Smooth muscle cell (in vitro differentiated cells): ENCODE data around the gene CHCHD1. TPM values are rescaled to one million over a fixed set of nuclear protein-coding genes. Genes with fewer than 3 reads are reported as not detected.
"Not testable (repeated sequence)": the region's sequence is repeated elsewhere in the genome, so short reads cannot be mapped to it uniquely, and the experiment has no call there.

Source experiments
- DNase-seq: peaks from one replicate; lab custom pipeline; 2025; ENCODE audit not compliant: unreplicated experiment; lab: John Stamatoyannopoulos, UW
- H2AFZ ChIP-seq: fragments of 200-600 bp; sonication (generic); 2 replicates; pipeline ENCODE4 v1.6.0; 2016; ENCODE audit warnings: antibody characterized with exemption, low read depth, mild to moderate bottlenecking
- H3F3A ChIP-seq: fragments of 200-600 bp; sonication (generic); 2 replicates; pipeline ENCODE4 v1.6.0; 2017; ENCODE audit warnings: antibody characterized with exemption, low read depth
- H3K27ac ChIP-seq: fragments of 200-600 bp; sonication (generic); 2 replicates; pipeline ENCODE4 v1.5.1; 2016; ENCODE audit warnings: low read depth, mild to moderate bottlenecking
- H3K27me3 ChIP-seq: fragments of 200-600 bp; sonication (generic); 2 replicates; pipeline ENCODE4 v1.6.1; 2016; ENCODE audit warnings: low read depth, mild to moderate bottlenecking
- H3K36me3 ChIP-seq: fragments of 200-600 bp; sonication (generic); 2 replicates; pipeline ENCODE4 v1.5.1; 2016; ENCODE audit warnings: low read depth
- H3K4me1 ChIP-seq: fragments of 200-600 bp; sonication (generic); 2 replicates; pipeline ENCODE4 v1.5.1; 2016; ENCODE audit warnings: low read depth
- H3K4me2 ChIP-seq: fragments of 200-600 bp; sonication (generic); 2 replicates; pipeline ENCODE4 v1.6.0; 2016; ENCODE audit warnings: mild to moderate bottlenecking
- H3K4me3 ChIP-seq: fragments of 200-600 bp; sonication (generic); 2 replicates; pipeline ENCODE4 v1.5.1; 2016; ENCODE audit warnings: mild to moderate bottlenecking
- H3K79me2 ChIP-seq: fragments of 200-600 bp; sonication (generic); 2 replicates; pipeline ENCODE4 v1.6.0; 2016; ENCODE audit warnings: low read depth, mild to moderate bottlenecking
- H3K9ac ChIP-seq: fragments of 200-600 bp; sonication (generic); 2 replicates; pipeline ENCODE4 v1.6.0; 2016; ENCODE audit warnings: low read depth
- H3K9me3 ChIP-seq: fragments of 200-600 bp; sonication (generic); replicated peaks from 2 replicates; pipeline ENCODE4 v1.5.1; 2016; ENCODE audit warnings: low read depth
- H4K20me1 ChIP-seq: fragments of 200-600 bp; sonication (generic); 2 replicates; pipeline ENCODE4 v1.6.0; 2016; ENCODE audit warnings: low read depth
- CTCF ChIP-seq: fragments of 200-600 bp; sonication (generic); IDR thresholded peaks from 2 replicates; pipeline ENCODE4 v1.5.1; 2017; ENCODE audit warnings: borderline replicate concordance, mild to moderate bottlenecking, antibody characterized with exemption; ENCODE audit not compliant: insufficient read depth, poor library complexity, severe bottlenecking
- WGBS: methylation state at CpG from one replicate; pipeline ENCODE4 v1.1.7; 2016; ENCODE audit warnings: low lambda C conversion rate; 5-methylcytosine and 5-hydroxymethylcytosine counted together
- polyA plus RNA-seq: library from polyadenylated mRNA; unstranded; fragments of >200 nt; fragmentation: Nextera tagmentation; extraction: Ambion mirVana; gene quantifications from 2 replicates; pipeline ENCODE4 v1.2.1, GENCODE V29; 2016
- total RNA-seq: library from RNA; depleted of rRNA; stranded (reverse); fragments of >200 nt; gene quantifications from 2 replicates; pipeline ENCODE4 v1.2.3, GENCODE V29; 2014

The CHCHD1 gene
- total and polyA plus RNA-seq, 2 experiments from 2014 or later, result 65.9 to 68.3 TPM

- H4K20me1 ChIP-seq, result peaks cover 15% of the 10 kb centered on the region
- H3K27ac ChIP-seq, result no peak overlapping the region
- no peak for TF ChIP-seq CTCF
- H3K4me3 ChIP-seq, result no peak overlapping the region
- no peak overlapping the region for H3K4me2 ChIP-seq
- H3K79me2 ChIP-seq, result peaks cover 2% of the 10 kb centered on the region
- H2AFZ ChIP-seq, result no peak overlapping the region
- H3K27me3 ChIP-seq, result no peaks in the 10 kb centered on the region
- WGBS, result 97% methylated on average over 5 of the region's 5 CpGs
- no peaks in the 10 kb centered on the region for H3K4me1 ChIP-seq
- no peak overlapping the region for H3K9ac ChIP-seq
- no peaks in the 10 kb centered on the region for H3F3A ChIP-seq
- H3K9me3 ChIP-seq, result no peaks in the 10 kb centered on the region
- H3K36me3 ChIP-seq, result peaks cover 6% of the 10 kb centered on the region
- DNase-seq, result no peak
Measured at GRCh38 chr10:73793456-73793855, 11.6 kb downstream of the CHCHD1 start.

- not testable (repeated sequence) for H3K4me1 ChIP-seq, H3K27ac ChIP-seq, H3F3A ChIP-seq, H3K4me3 ChIP-seq, H3K27me3 ChIP-seq, H3K36me3 ChIP-seq, H3K9me3 ChIP-seq, H3K9ac ChIP-seq, H2AFZ ChIP-seq, DNase-seq, H3K4me2 ChIP-seq, H4K20me1 ChIP-seq, H3K79me2 ChIP-seq
- WGBS, result 97% methylated on average over 10 of the region's 10 CpGs
Measured at GRCh38 chr10:73795491-73795890, 13.6 kb downstream of the CHCHD1 start.

- H3K4me1 ChIP-seq, H2AFZ ChIP-seq, H4K20me1 ChIP-seq, H3K27ac ChIP-seq, H3K4me2 ChIP-seq, H3K4me3 ChIP-seq, H3K79me2 ChIP-seq, H3K36me3 ChIP-seq, H3F3A ChIP-seq, DNase-seq, H3K9ac ChIP-seq, H3K27me3 ChIP-seq, H3K9me3 ChIP-seq: not testable (repeated sequence)
- WGBS, result 98% methylated on average over 8 of the region's 8 CpGs
Measured at GRCh38 chr10:73796035-73796434, 14.2 kb downstream of the CHCHD1 start.

- DNase-seq, result no peak
- peaks cover 6% of the 10 kb centered on the region for H3K36me3 ChIP-seq
Measured at GRCh38 chr10:73796766-73797165, 14.9 kb downstream of the CHCHD1 start.

More at GRCh38 chr10:73796766-73797165, 14.9 kb downstream of the CHCHD1 start:
- H3K27ac ChIP-seq, result no peak overlapping the region
- no peaks in the 10 kb centered on the region for H4K20me1 ChIP-seq
- no peak overlapping the region for H2AFZ ChIP-seq
- WGBS, result 92% methylated on average over 5 of the region's 5 CpGs
- no peak overlapping the region for H3K4me2 ChIP-seq
- no peak for TF ChIP-seq CTCF
- no peaks in the 10 kb centered on the region for H3K9me3 ChIP-seq
- H3K4me3 ChIP-seq, result no peak overlapping the region
- H3K27me3 ChIP-seq, result no peaks in the 10 kb centered on the region
- H3F3A ChIP-seq, result peaks cover 5% of the 10 kb centered on the region
- no peaks in the 10 kb centered on the region for H3K4me1 ChIP-seq
- H3K79me2 ChIP-seq, result no peaks in the 10 kb centered on the region
- H3K9ac ChIP-seq, result no peak overlapping the region
